KBM-7 (cell line): ENCODE results near the gene TWIST2.

ENCODE experiments used
- DNase-seq: peaks from one replicate; pipeline ENCODE4 v3.0.0-alpha.2; 2015
- in situ Hi-C: fragments of 300-500 bp; cut with MboI; formaldehyde crosslinking; loops from 2 replicates; pipeline ENCODE4 v1.14.3; 2020; ENCODE audit warnings: low sequenced_read_pairs, low pct_unique_long_range_greater_than_20kb, mixed read lengths

The TWIST2 gene

GRCh38 chr2:238943338-238944067 is 95.6 kb downstream of the TWIST2 start:
- no peak for DNase-seq
- in situ Hi-C loops = no loop called here

GRCh38 chr2:238945433-238946150 is 97.7 kb downstream of the TWIST2 start:
- in situ Hi-C loops = no loop called here
- peak; percentile 27 for DNase-seq

GRCh38 chr2:238946318-238947242 is 98.7 kb downstream of the TWIST2 start:
- in situ Hi-C loops = no loop called here
- no peak for DNase-seq

GRCh38 chr2:238947243-238947760 is 99.4 kb downstream of the TWIST2 start:
- in situ Hi-C loops = no loop called here
- no peak for DNase-seq

GRCh38 chr2:238947920-238948710 is 100.2 kb downstream of the TWIST2 start:
- DNase-seq = peak; percentile 8
- in situ Hi-C loops = no loop called here

GRCh38 chr2:238948765-238949641 is 101.1 kb downstream of the TWIST2 start:
- in situ Hi-C loops = no loop called here
- DNase-seq = no peak

GRCh38 chr2:238949710-238950345 is 101.9 kb downstream of the TWIST2 start:
- in situ Hi-C loops = no loop called here
- DNase-seq = no peak

GRCh38 chr2:238950551-238950950 is 102.7 kb downstream of the TWIST2 start:
- in situ Hi-C loops = no loop called here
- DNase-seq = no peak

GRCh38 chr2:238952261-238952919 is 104.5 kb downstream of the TWIST2 start:
- in situ Hi-C loops = no loop called here
- no peak for DNase-seq

GRCh38 chr2:238954841-238955591 is 107.1 kb downstream of the TWIST2 start:
- in situ Hi-C loops = no loop called here
- no peak for DNase-seq

- DNase-seq = no peak
- in situ Hi-C loops = no loop called here
Observed at GRCh38 chr2:238955648-238956531, 108.0 kb downstream of the TWIST2 start.

GRCh38 chr2:238956676-238957075 is 108.8 kb downstream of the TWIST2 start:
- no peak for DNase-seq

More at GRCh38 chr2:238956676-238957075, 108.8 kb downstream of the TWIST2 start:
- in situ Hi-C loops = no loop called here
